DOHH2 (cell line): ENCODE results near the gene GRK4.

ENCODE experiments used
- CTCF ChIP-seq: fragments of 200-600 bp; sonication (generic); IDR thresholded peaks from one replicate; pipeline ENCODE4 v1.5.1; 2014; ENCODE audit warnings: antibody characterized with exemption, mild to moderate bottlenecking, low read depth, low read length; ENCODE audit not compliant: poor library complexity, severe bottlenecking
- EZH2phosphoT487 ChIP-seq: fragments of 200-600 bp; sonication (generic); IDR thresholded peaks from 2 replicates; pipeline ENCODE4 v1.6.1; 2017; ENCODE audit warnings: borderline replicate concordance, mild to moderate bottlenecking, antibody characterized with exemption, low read length, moderate library complexity, mixed read lengths

GRCh38 chr4:3087115-3087797 is 123.9 kb downstream of the GRK4 start:
- TF ChIP-seq CTCF, result no peak
- TF ChIP-seq EZH2phosphoT487, result no peak
